ENCODE results near the gene PRSS53.

Gene PRSS53

GRCh38 chr16:31085873-31086628 is 2.7 kb downstream of the PRSS53 start:
- no peaks in the 10 kb centered on the region; the same call in 1 of the 2 replicates for H4K20me1 ChIP-seq (ENCODE audit: insufficient read depth, low read length)
- TF ChIP-seq EZH2phosphoT487 (IDR thresholded peaks at IDR 0.05; ENCODE audit: low read depth) (no peak), CTCF (IDR thresholded peaks at IDR 0.05; ENCODE audit: low read depth, low read length) (no peak)
- H3K9ac ChIP-seq (ENCODE audit: low read length): no peak overlapping the region
- H3K79me2 ChIP-seq (ENCODE audit: low read length): peaks cover 8% of the 10 kb centered on the region; the same call in 1 of the 2 replicates
- no peaks in the 10 kb centered on the region for H3K4me1 ChIP-seq (ENCODE audit: low read length)
- H3K4me3 ChIP-seq (ENCODE audit: low read length): no peak overlapping the region
- H3K27ac ChIP-seq (ENCODE audit: low read length): no peak overlapping the region
- H3K4me2 ChIP-seq (ENCODE audit: low read length): no peak overlapping the region
- H3K27me3 ChIP-seq (ENCODE audit: low read depth, low read length): no peaks in the 10 kb centered on the region
- H3K36me3 ChIP-seq (replicated peaks; ENCODE audit: low read depth, low read length): peaks cover 15% of the 10 kb centered on the region
- no peak overlapping the region for H2AFZ ChIP-seq (ENCODE audit: low read depth, low read length)
- H3K9me3 ChIP-seq (ENCODE audit: insufficient read depth, low read length): no peaks in the 10 kb centered on the region

GRCh38 chr16:31085411-31085810 is 3.3 kb downstream of the PRSS53 start:
- peaks cover 15% of the 10 kb centered on the region for H3K36me3 ChIP-seq (replicated peaks; ENCODE audit: low read depth, low read length)

GRCh38 chr16:31084584-31085302 is 4.0 kb downstream of the PRSS53 start:
- H3K9ac ChIP-seq (ENCODE audit: low read length): no peak overlapping the region
- no peaks in the 10 kb centered on the region; the same call in 1 of the 2 replicates for H4K20me1 ChIP-seq (ENCODE audit: insufficient read depth, low read length)
- H3K27ac ChIP-seq (ENCODE audit: low read length): no peak overlapping the region
- H3K79me2 ChIP-seq (ENCODE audit: low read length): no peaks in the 10 kb centered on the region; the same call in 1 of the 2 replicates
- H3K4me1 ChIP-seq (ENCODE audit: low read length): no peaks in the 10 kb centered on the region
- H3K27me3 ChIP-seq (ENCODE audit: low read depth, low read length): no peaks in the 10 kb centered on the region
- TF ChIP-seq CTCF (IDR thresholded peaks at IDR 0.05; ENCODE audit: low read depth, low read length) (no peak), EZH2phosphoT487 (IDR thresholded peaks at IDR 0.05; ENCODE audit: low read depth) (no peak)
- peaks cover 20% of the 10 kb centered on the region for H3K36me3 ChIP-seq (replicated peaks; ENCODE audit: low read depth, low read length)
- H3K9me3 ChIP-seq (ENCODE audit: insufficient read depth, low read length): no peaks in the 10 kb centered on the region
- no peak overlapping the region for H2AFZ ChIP-seq (ENCODE audit: low read depth, low read length)
- no peak overlapping the region for H3K4me3 ChIP-seq (ENCODE audit: low read length)
- no peak overlapping the region for H3K4me2 ChIP-seq (ENCODE audit: low read length)

More at GRCh38 chr16:31085411-31085810, 3.3 kb downstream of the PRSS53 start:
- TF ChIP-seq CTCF (IDR thresholded peaks at IDR 0.05; ENCODE audit: low read depth, low read length) (no peak), EZH2phosphoT487 (IDR thresholded peaks at IDR 0.05; ENCODE audit: low read depth) (no peak)
- peaks cover 2% of the 10 kb centered on the region; the same call in 1 of the 2 replicates for H3K79me2 ChIP-seq (ENCODE audit: low read length)
- no peak overlapping the region for H3K27ac ChIP-seq (ENCODE audit: low read length)
- H3K4me1 ChIP-seq (ENCODE audit: low read length): no peaks in the 10 kb centered on the region
- no peak overlapping the region for H2AFZ ChIP-seq (ENCODE audit: low read depth, low read length)
- H3K4me3 ChIP-seq (ENCODE audit: low read length): no peak overlapping the region
- H3K27me3 ChIP-seq (ENCODE audit: low read depth, low read length): no peaks in the 10 kb centered on the region
- no peaks in the 10 kb centered on the region for H3K9me3 ChIP-seq (ENCODE audit: insufficient read depth, low read length)
- no peak overlapping the region for H3K9ac ChIP-seq (ENCODE audit: low read length)
- H4K20me1 ChIP-seq (ENCODE audit: insufficient read depth, low read length): no peaks in the 10 kb centered on the region; the same call in 1 of the 2 replicates
- no peak overlapping the region for H3K4me2 ChIP-seq (ENCODE audit: low read length)

- H4K20me1 ChIP-seq (ENCODE audit: insufficient read depth, low read length): peaks cover 2% of the 10 kb centered on the region; the same call in 1 of the 2 replicates
- no peaks in the 10 kb centered on the region for H3K4me1 ChIP-seq (ENCODE audit: low read length)
- peaks cover 22% of the 10 kb centered on the region for H3K36me3 ChIP-seq (replicated peaks; ENCODE audit: low read depth, low read length)
Measured at GRCh38 chr16:31083981-31084380, 4.8 kb downstream of the PRSS53 start.

More at GRCh38 chr16:31083981-31084380, 4.8 kb downstream of the PRSS53 start:
- Histone ChIP-seq H3K4me3 (ENCODE audit: low read length) (no peak overlapping the region), H2AFZ (ENCODE audit: low read depth, low read length) (no peak overlapping the region), H3K4me2 (ENCODE audit: low read length) (no peak overlapping the region), H3K9me3 (ENCODE audit: insufficient read depth, low read length) (no peaks in the 10 kb centered on the region), H3K79me2 (ENCODE audit: low read length) (no peaks in the 10 kb centered on the region; the same call in 1 of the 2 replicates), H3K27me3 (ENCODE audit: low read depth, low read length) (no peaks in the 10 kb centered on the region), H3K27ac (ENCODE audit: low read length) (no peak overlapping the region), H3K9ac (ENCODE audit: low read length) (no peak overlapping the region)
- TF ChIP-seq CTCF (IDR thresholded peaks at IDR 0.05; ENCODE audit: low read depth, low read length) (no peak), EZH2phosphoT487 (IDR thresholded peaks at IDR 0.05; ENCODE audit: low read depth) (no peak)
